Measurements from ENCODE around the gene TMEM196. TPM values are rescaled to one million over a fixed set of nuclear protein-coding genes. Genes with fewer than 3 reads are reported as not detected.
A peak's percentile ranks its signal among the peaks of the same experiment; 100 is the strongest.

TMEM196 gene
- total RNA-seq, 1 donor from 2014 or later = not detected

GRCh38 chr7:19798986-19799385 lies 25.6 kb upstream of the TMEM196 start:
- no peaks in the 10 kb centered on the region for H3K4me1 Mint-ChIP-seq (ENCODE audit: unreplicated experiment)
- TF ChIP-seq CTCF (IDR thresholded peaks at IDR 0.05) = no peak
- H3K9me3 Mint-ChIP-seq (ENCODE audit: unreplicated experiment) = no peaks in the 10 kb centered on the region
- H3K36me3 Mint-ChIP-seq (ENCODE audit: unreplicated experiment) = no peaks in the 10 kb centered on the region
- H3K27ac Mint-ChIP-seq (ENCODE audit: unreplicated experiment) = no peak overlapping the region
- no peak for DNase-seq (ENCODE audit: extremely low spot score, unreplicated experiment)
- peaks cover 3% of the 10 kb centered on the region for H3K27me3 Mint-ChIP-seq (ENCODE audit: unreplicated experiment)
- no peak overlapping the region for H3K4me3 Mint-ChIP-seq (ENCODE audit: unreplicated experiment)

- peaks cover 13% of the 10 kb centered on the region for H3K27me3 Mint-ChIP-seq (ENCODE audit: unreplicated experiment)
- no peaks in the 10 kb centered on the region for H3K9me3 Mint-ChIP-seq (ENCODE audit: unreplicated experiment)
- H3K4me3 Mint-ChIP-seq (ENCODE audit: unreplicated experiment) = no peak overlapping the region
- no peaks in the 10 kb centered on the region for H3K4me1 Mint-ChIP-seq (ENCODE audit: unreplicated experiment)
- TF ChIP-seq CTCF (IDR thresholded peaks at IDR 0.05) = no peak
- no peak for DNase-seq (ENCODE audit: extremely low spot score, unreplicated experiment)
- no peaks in the 10 kb centered on the region for H3K36me3 Mint-ChIP-seq (ENCODE audit: unreplicated experiment)
- H3K27ac Mint-ChIP-seq (ENCODE audit: unreplicated experiment) = no peak overlapping the region
Observed at GRCh38 chr7:19783541-19783940, 10.1 kb upstream of the TMEM196 start.

- H3K27ac Mint-ChIP-seq (ENCODE audit: unreplicated experiment) = no peak overlapping the region
- no peak overlapping the region for H3K4me3 Mint-ChIP-seq (ENCODE audit: unreplicated experiment)
- DNase-seq (ENCODE audit: extremely low spot score, unreplicated experiment) = no peak
- peaks cover 54% of the 10 kb centered on the region for H3K27me3 Mint-ChIP-seq (ENCODE audit: unreplicated experiment)
- H3K4me1 Mint-ChIP-seq (ENCODE audit: unreplicated experiment) = peaks cover 14% of the 10 kb centered on the region
- no peak for TF ChIP-seq CTCF (IDR thresholded peaks at IDR 0.05)
- H3K36me3 Mint-ChIP-seq (ENCODE audit: unreplicated experiment) = no peaks in the 10 kb centered on the region
- no peaks in the 10 kb centered on the region for H3K9me3 Mint-ChIP-seq (ENCODE audit: unreplicated experiment)
Observed at GRCh38 chr7:19776981-19777380, 3.6 kb upstream of the TMEM196 start.

GRCh38 chr7:19775578-19775977 lies 2.2 kb upstream of the TMEM196 start:
- Mint-ChIP-seq H3K27ac (ENCODE audit: unreplicated experiment) (no peak overlapping the region), H3K4me1 (ENCODE audit: unreplicated experiment) (peaks cover 14% of the 10 kb centered on the region), H3K4me3 (ENCODE audit: unreplicated experiment) (no peak overlapping the region), H3K36me3 (ENCODE audit: unreplicated experiment) (no peaks in the 10 kb centered on the region), H3K9me3 (ENCODE audit: unreplicated experiment) (no peaks in the 10 kb centered on the region), H3K27me3 (ENCODE audit: unreplicated experiment) (peaks cover 58% of the 10 kb centered on the region)
- DNase-seq (ENCODE audit: extremely low spot score, unreplicated experiment) = no peak
- peak; percentile 18 for TF ChIP-seq CTCF (IDR thresholded peaks at IDR 0.05)

GRCh38 chr7:19772306-19772705 lies 1.1 kb downstream of the TMEM196 start:
- H3K27ac Mint-ChIP-seq (ENCODE audit: unreplicated experiment) = no peak overlapping the region
- no peak overlapping the region for H3K4me3 Mint-ChIP-seq (ENCODE audit: unreplicated experiment)

More at GRCh38 chr7:19772306-19772705, 1.1 kb downstream of the TMEM196 start:
- Mint-ChIP-seq H3K4me1 (ENCODE audit: unreplicated experiment) (peaks cover 14% of the 10 kb centered on the region), H3K36me3 (ENCODE audit: unreplicated experiment) (no peaks in the 10 kb centered on the region), H3K9me3 (ENCODE audit: unreplicated experiment) (no peaks in the 10 kb centered on the region), H3K27me3 (ENCODE audit: unreplicated experiment) (peaks cover 59% of the 10 kb centered on the region)
- no peak for DNase-seq (ENCODE audit: extremely low spot score, unreplicated experiment)
- TF ChIP-seq CTCF (IDR thresholded peaks at IDR 0.05) = no peak

Data from osteocyte (in vitro differentiated cells).